ENCODE measurements around the gene SPATC1L.
"Not testable (repeated sequence)": the region's sequence is repeated elsewhere in the genome, so short reads cannot be mapped to it uniquely, and the experiment has no call there.

SPATC1L gene

GRCh38 chr21:46200877-46201803 lies 16.9 kb upstream of the SPATC1L start:
- DNase-seq (ENCODE audit: low spot score), result not testable (repeated sequence)

- no peak for DNase-seq (ENCODE audit: low spot score)
These were observed 15.4 kb upstream of the SPATC1L start for GRCh38 chr21:46199436-46200373.

- no peak for DNase-seq (ENCODE audit: low spot score)
These were observed 12.5 kb upstream of the SPATC1L start for GRCh38 chr21:46196733-46197132.

GRCh38 chr21:46195595-46196195 lies 11.4 kb upstream of the SPATC1L start:
- DNase-seq (ENCODE audit: low spot score), result no peak

GRCh38 chr21:46194374-46195334 lies 10.4 kb upstream of the SPATC1L start:
- no peak for DNase-seq (ENCODE audit: low spot score)

GRCh38 chr21:46193829-46194373 lies 9.6 kb upstream of the SPATC1L start:
- DNase-seq (ENCODE audit: low spot score), result no peak

- no peak for DNase-seq (ENCODE audit: low spot score)
These were observed 7.7 kb upstream of the SPATC1L start for GRCh38 chr21:46191686-46192575.

GRCh38 chr21:46191257-46191685 lies 7.0 kb upstream of the SPATC1L start:
- no peak for DNase-seq (ENCODE audit: low spot score)

- DNase-seq (ENCODE audit: low spot score), result no peak
These were observed 6.4 kb upstream of the SPATC1L start for GRCh38 chr21:46190491-46191131.

GRCh38 chr21:46189959-46190490 lies 5.8 kb upstream of the SPATC1L start:
- DNase-seq (ENCODE audit: low spot score), result no peak

GRCh38 chr21:46189213-46189958 lies 5.1 kb upstream of the SPATC1L start:
- peak; percentile 38 for DNase-seq (ENCODE audit: low spot score)

- peak; percentile 80 for DNase-seq (ENCODE audit: low spot score)
These were observed 4.3 kb upstream of the SPATC1L start for GRCh38 chr21:46188226-46189212.

- DNase-seq (ENCODE audit: low spot score), result no peak
These were observed 3.6 kb upstream of the SPATC1L start for GRCh38 chr21:46187814-46188213.

GRCh38 chr21:46187261-46187660 lies 3.0 kb upstream of the SPATC1L start:
- no peak for DNase-seq (ENCODE audit: low spot score)

GRCh38 chr21:46185716-46186115 lies 1.5 kb upstream of the SPATC1L start:
- no peak for DNase-seq (ENCODE audit: low spot score)

GRCh38 chr21:46184625-46185555 lies 631 bp upstream of the SPATC1L start:
- DNase-seq (ENCODE audit: low spot score), result peak; percentile 89
